H1 (cell line): ENCODE data around the gene LAD1. TPM values are rescaled to one million over a fixed set of nuclear protein-coding genes. Genes with fewer than 3 reads are reported as not detected.

Source experiments
- CTCF ChIA-PET: fragments of 300-600 bp; sonication (Branson Sonifier 250); formaldehyde crosslinking; loops from one replicate; lab custom pipeline; 2021; ENCODE audit not compliant: partially characterized antibody; lab: Charles Lee
- POLR2A ChIA-PET: fragments of 300-600 bp; sonication (Branson Sonifier 250); formaldehyde crosslinking; loops from one replicate; lab custom pipeline; 2021; ENCODE audit warnings: inconsistent platforms; ENCODE audit not compliant: partially characterized antibody; lab: Charles Lee
- DNase-seq, 2 experiments: peaks; one replicate each; pipeline versions ENCODE4 v3.0.0 to v3.0.0-alpha.2; 2010 to 2022; ENCODE audit warnings: low spot score in 2 of 2, low read depth in 1 of 2, mixed read lengths in 1 of 2
- FAIRE-seq: peaks from 2 replicates; lab custom pipeline; 2011; peaks lifted over from hg19 to GRCh38; lab: Jason Lieb, UNC
- H2AFZ ChIP-seq: 2 replicates; pipeline ENCODE4 v1.8.1; 2012; ENCODE audit warnings: low read length, inconsistent platforms
- H2AK5ac ChIP-seq: 2 replicates; pipeline ENCODE4 v1.6.1; 2013; ENCODE audit warnings: low read depth, low read length
- H2BK120ac ChIP-seq: replicated peaks from 2 replicates; pipeline ENCODE3; 2013; ENCODE audit warnings: low read depth, low read length, inconsistent platforms
- H2BK12ac ChIP-seq: 2 replicates; pipeline ENCODE4 v1.6.1; 2013; ENCODE audit warnings: low read depth, low read length
- H2BK15ac ChIP-seq: 2 replicates; pipeline ENCODE4 v1.6.1; 2013; ENCODE audit warnings: low read length
- H2BK20ac ChIP-seq: 2 replicates; pipeline ENCODE4 v1.6.1; 2013; ENCODE audit warnings: low read length
- H2BK5ac ChIP-seq: 2 replicates; pipeline ENCODE4 v1.6.1; 2013; ENCODE audit warnings: low read depth, low read length
- H3K14ac ChIP-seq: 2 replicates; pipeline ENCODE4 v1.6.1; 2013; ENCODE audit warnings: inconsistent platforms; ENCODE audit not compliant: insufficient read length
- H3K18ac ChIP-seq: 2 replicates; pipeline ENCODE4 v1.6.1; 2013; ENCODE audit warnings: low read length; ENCODE audit errors: extremely low read depth
- H3K23ac ChIP-seq: 2 replicates; pipeline ENCODE4 v1.6.1; 2013; ENCODE audit warnings: inconsistent platforms; ENCODE audit not compliant: insufficient read length
- H3K23me2 ChIP-seq: 2 replicates; pipeline ENCODE4 v1.6.1; 2013; ENCODE audit warnings: low read depth, low read length
- H3K27ac ChIP-seq: 2 replicates; pipeline ENCODE4 v1.6.1; 2011; ENCODE audit warnings: low read depth, low read length, inconsistent platforms
- H3K27me3 ChIP-seq, 4 experiments: replicated peaks in 1 of 4; 1 replicate in 1 of 4; 2 replicates in 3 of 4; pipeline versions ENCODE4 v1.6.1 to v1.8.1; 2011 to 2013; ENCODE audit warnings: low read length in 3 of 4, mild to moderate bottlenecking in 3 of 4, inconsistent platforms in 2 of 4, mixed read lengths in 2 of 4, moderate library complexity in 1 of 4; ENCODE audit not compliant: control insufficient read depth in 3 of 4, insufficient read depth in 3 of 4; ENCODE audit errors: extremely low read depth in 1 of 4
- H3K36me3 ChIP-seq, 4 experiments: 2 replicates each; pipeline versions ENCODE4 v1.6.1 to v1.8.1; 2011 to 2013; ENCODE audit warnings: mild to moderate bottlenecking in 4 of 4, low read length in 3 of 4, moderate library complexity in 2 of 4, control low read depth in 1 of 4, inconsistent platforms in 1 of 4; ENCODE audit not compliant: insufficient read depth in 4 of 4, control insufficient read depth in 2 of 4
- H3K4ac ChIP-seq: replicated peaks from 2 replicates; pipeline ENCODE3; 2013; ENCODE audit warnings: low read length, low read depth, mixed read lengths, inconsistent platforms; ENCODE audit not compliant: insufficient read length
- H3K4me1 ChIP-seq, 4 experiments: replicated peaks in 1 of 4; 1 replicate in 1 of 4; 2 replicates in 3 of 4; pipeline versions ENCODE4 v1.6.1 to v1.8.1; 2011 to 2013; ENCODE audit warnings: low read length in 3 of 4, inconsistent platforms in 2 of 4, mixed read lengths in 1 of 4; ENCODE audit not compliant: insufficient read depth in 4 of 4, control insufficient read depth in 3 of 4
- H3K4me2 ChIP-seq, 2 experiments: 2 replicates each; pipeline versions ENCODE4 v1.6.1 to v1.8.1; 2011 to 2013; ENCODE audit warnings: low read depth in 2 of 2, low read length in 2 of 2, control low read depth in 1 of 2, inconsistent platforms in 1 of 2, mild to moderate bottlenecking in 1 of 2; ENCODE audit not compliant: insufficient read depth in 1 of 2
- H3K4me3 ChIP-seq, 4 experiments: fragments of 200-600, 300-600 bp in 1 of 4; sonication (generic), shearing (Covaris generic), sonication (Bioruptor Twin) in 1 of 4; 2 replicates each; pipeline versions ENCODE4 v1.5.1 to v1.8.1; 2011 to 2016; ENCODE audit warnings: low read length in 4 of 4, low read depth in 3 of 4, control low read depth in 2 of 4, inconsistent platforms in 2 of 4, mild to moderate bottlenecking in 2 of 4, mixed read lengths in 1 of 4, moderate library complexity in 1 of 4; ENCODE audit not compliant: insufficient read depth in 2 of 4; ENCODE audit errors: extremely low read depth in 1 of 4
- H3K56ac ChIP-seq: replicated peaks from 2 replicates; pipeline ENCODE3; 2013; ENCODE audit warnings: low read depth, mild to moderate bottlenecking, mixed read lengths, low read length, inconsistent platforms; ENCODE audit not compliant: insufficient read length
- H3K79me1 ChIP-seq: 2 replicates; pipeline ENCODE4 v1.6.1; 2013; ENCODE audit warnings: low read depth, low read length, control low read depth
- H3K79me2 ChIP-seq, 2 experiments: 2 replicates each; pipeline versions ENCODE4 v1.6.1 to v1.8.1; 2012 to 2013; ENCODE audit warnings: low read length in 2 of 2, mild to moderate bottlenecking in 2 of 2, inconsistent platforms in 1 of 2; ENCODE audit not compliant: insufficient read depth in 2 of 2, control insufficient read depth in 1 of 2
- H3K9ac ChIP-seq, 4 experiments: replicated peaks in 1 of 4; 1 replicate in 1 of 4; 2 replicates in 3 of 4; pipeline versions ENCODE4 v1.6.1 to v1.8.1; 2011 to 2013; ENCODE audit warnings: low read depth in 3 of 4, low read length in 3 of 4, control low read depth in 2 of 4, mild to moderate bottlenecking in 2 of 4, moderate library complexity in 2 of 4, inconsistent platforms in 1 of 4; ENCODE audit errors: extremely low read depth in 1 of 4
- H3K9me3 ChIP-seq, 2 experiments: 2 replicates each; pipeline versions ENCODE4 v1.6.1 to v1.8.1; 2012 to 2013; ENCODE audit warnings: mild to moderate bottlenecking in 2 of 2, moderate library complexity in 2 of 2, control low read depth in 1 of 2, inconsistent platforms in 1 of 2, low read depth in 1 of 2, low read length in 1 of 2, mixed read lengths in 1 of 2; ENCODE audit not compliant: insufficient read depth in 2 of 2
- H4K20me1 ChIP-seq, 2 experiments: replicated peaks in 1 of 2; 2 replicates each; pipeline versions ENCODE3 to v1.8.1; 2011 to 2013; ENCODE audit warnings: inconsistent platforms in 2 of 2, low read length in 2 of 2, mild to moderate bottlenecking in 1 of 2; ENCODE audit not compliant: insufficient read depth in 2 of 2, control insufficient read depth in 1 of 2
- H4K5ac ChIP-seq: 2 replicates; pipeline ENCODE4 v1.6.1; 2013; ENCODE audit warnings: low read length, low read depth, mixed read lengths, inconsistent platforms; ENCODE audit not compliant: insufficient read length
- H4K8ac ChIP-seq: 2 replicates; pipeline ENCODE4 v1.8.0; 2013; ENCODE audit warnings: mild to moderate bottlenecking, moderate library complexity, low read length, inconsistent platforms; ENCODE audit not compliant: insufficient read depth; ENCODE audit errors: extremely low read depth
- H4K91ac ChIP-seq: replicated peaks from 2 replicates; pipeline ENCODE3; 2013; ENCODE audit warnings: low read length, mixed read lengths, inconsistent platforms; ENCODE audit not compliant: insufficient read length
- ASH2L ChIP-seq: fragments of 200-600, 300-600 bp; sonication (generic); IDR thresholded peaks from one replicate; pipeline ENCODE4 v1.7.1; 2017; ENCODE audit warnings: low read length
- BCL11A ChIP-seq, 2 experiments: IDR thresholded peaks; one replicate each; pipeline ENCODE4 v1.6.1; 2011; ENCODE audit warnings: low read depth in 2 of 2, low read length in 2 of 2, mild to moderate bottlenecking in 2 of 2
- CBX5 ChIP-seq: fragments of 300-800, 300-1000 bp; sonication (generic); IDR thresholded peaks from 2 replicates; pipeline ENCODE4 v1.7.1; 2016; ENCODE audit warnings: antibody characterized with exemption, low read length, low read depth
- KDM1A ChIP-seq: fragments of 200-600, 300-600 bp; sonication (generic); IDR thresholded peaks from 2 replicates; pipeline ENCODE4 v1.7.1; 2016; ENCODE audit warnings: mild to moderate bottlenecking, low read length, borderline replicate concordance
- MAX ChIP-seq: IDR thresholded peaks from 2 replicates; pipeline ENCODE4 v1.6.1; 2012; ENCODE audit warnings: inconsistent platforms
- POLR2AphosphoS5 ChIP-seq: IDR thresholded peaks from 2 replicates; pipeline ENCODE4 v1.6.1; 2011; ENCODE audit warnings: low read depth, low read length
- ZNF274 ChIP-seq: IDR thresholded peaks from 2 replicates; pipeline ENCODE4 v1.7.0; 2012; ENCODE audit warnings: low read length, borderline replicate concordance; ENCODE audit errors: extremely low read depth
- WGBS, 2 experiments: shearing (Covaris generic) in 1 of 2; methylation state at CpG; one replicate each; pipeline versions ENCODE4 v1.1.6 to v1.1.7; 2013 to 2015; ENCODE audit warnings: low lambda C conversion rate in 2 of 2, mixed read lengths in 2 of 2, inconsistent platforms in 1 of 2, low coverage in 1 of 2, missing lambda C conversion rate in 1 of 2; ENCODE audit not compliant: insufficient replicate concordance in 2 of 2, insufficient coverage in 1 of 2, insufficient read length in 1 of 2; ENCODE audit errors: extremely low coverage in 1 of 2, missing lambda C conversion rate in 1 of 2; 5-methylcytosine and 5-hydroxymethylcytosine counted together
- polyA plus RNA-seq, 7 experiments: library from polyadenylated mRNA; depleted of rRNA in 3 of 7; stranded (reverse) in 5 of 7; unstranded in 2 of 7; fragments of >200 nt in 5 of 7; fragments of 200-250 nt in 2 of 7; gene quantifications; 1 replicate in 5 of 7; 2 replicates in 1 of 7; 4 replicates in 1 of 7; pipeline versions ENCODE4 v1.2.1 to v1.2.3, GENCODE V29; 2011 to 2013; ENCODE audit warnings: missing spikeins in 2 of 7, mixed read lengths in 2 of 7
- total RNA-seq: library from RNA; stranded (reverse); fragmentation: NEBNext Ultra II Directional; extraction: Animal tissue kit (Norgen Biotek cat#: 25700); gene quantifications from 2 replicates; pipeline ENCODE4 v1.2.1, GENCODE V29; 2021

The LAD1 gene
- total and polyA plus RNA-seq, 2 of the 8 experiments (the other 6 are each of a cell fraction or from before 2014, with no cell fraction given): 9.3 to 32.8 TPM

GRCh38 chr1:201401700-201402099 is 2.6 kb upstream of the LAD1 start:
- H4K8ac ChIP-seq: no peak overlapping the region
- H2BK15ac ChIP-seq: no peak overlapping the region
- H3K27me3 ChIP-seq: peaks cover 0 to 12% (median 2%) of the 10 kb centered on the region in 4 experiments; a peak in 5 of 7 replicates
- H3K4me1 ChIP-seq: peaks cover 3 to 19% (median 14%) of the 10 kb centered on the region in 4 experiments
- FAIRE-seq (no peak), DNase-seq (no peak)
- no peak overlapping the region for H2BK20ac ChIP-seq
- no peak overlapping the region for H3K27ac ChIP-seq
- POLR2A ChIA-PET: interaction anchor here (1.8 to 2.1 kb wide), 2 partner anchors 14 to 21 kb away, joined by 4 to 8 read pairs; no protein-coding TSS in a partner anchor
- H3K9ac ChIP-seq: no peak overlapping the region
- no peak overlapping the region for H4K5ac ChIP-seq
- H3K79me1 ChIP-seq: peaks cover 2% of the 10 kb centered on the region
- no peak overlapping the region; the same call in 1 of the 2 replicates for H2AK5ac ChIP-seq
- no peak overlapping the region for H3K4me2 ChIP-seq
- no peak overlapping the region for H3K4ac ChIP-seq
- no peak overlapping the region for H3K56ac ChIP-seq
- H4K91ac ChIP-seq: no peak overlapping the region
- H3K23ac ChIP-seq: no peak overlapping the region
- no peak overlapping the region for H3K4me3 ChIP-seq
- H2BK5ac ChIP-seq: no peak overlapping the region
- no peak overlapping the region for H2BK120ac ChIP-seq
- no peaks in the 10 kb centered on the region for H3K36me3 ChIP-seq
- H3K9me3 ChIP-seq: no peaks in the 10 kb centered on the region
- H3K23me2 ChIP-seq: peaks cover 5% of the 10 kb centered on the region; the same call in 1 of the 2 replicates
- H4K20me1 ChIP-seq: peaks cover 0 to 3% of the 10 kb centered on the region in 2 experiments
- CTCF ChIA-PET: interaction anchor here (0.9 to 14.7 kb wide), 6 partner anchors 8 to 41 kb away, joined by 4 to 371 read pairs (median 18); partner anchors contain the start of gene TNNT2
- no peak overlapping the region for H3K18ac ChIP-seq
- no peak overlapping the region for H2AFZ ChIP-seq
- no peak overlapping the region for H3K14ac ChIP-seq
- TF ChIP-seq ZNF274 (no peak), CBX5 (no peak), MAX (no peak), BCL11A (IDR thresholded peaks at IDR 0.05; ENCODE audit: low read depth in 2 of 2, low read length in 2 of 2) (no peak), KDM1A (no peak), ASH2L (no peak), POLR2AphosphoS5 (no peak)
- WGBS, 2 experiments: 79% methylated on average over 2 of the region's 2 CpGs; no CpG with 5 or more reads in 1 of the 2 experiments
- H2BK12ac ChIP-seq: no peak overlapping the region
- peaks cover 0 to 3% of the 10 kb centered on the region in 2 experiments; a peak in 1 of 4 replicates for H3K79me2 ChIP-seq
